Vagina (tissue), 2 donors: ENCODE results near the gene CAST. TPM values are rescaled to one million over a fixed set of nuclear protein-coding genes. Genes with fewer than 3 reads are reported as not detected.

Experiments
- DNase-seq, 2 donors: peaks; one replicate each; pipeline ENCODE4 v3.0.0-alpha.2; 2017; ENCODE audit errors: extremely low spot score in 2 of 2
- H3K27ac ChIP-seq: fragments of 200-600 bp; sonication (generic); one replicate; pipeline ENCODE4 v1.5.1; 2019
- H3K27me3 ChIP-seq: fragments of 200-600 bp; sonication (generic); one replicate; pipeline ENCODE4 v1.5.1; 2019
- H3K36me3 ChIP-seq, 2 donors: fragments of 200-600 bp; sonication (generic); one replicate each; pipeline ENCODE4 v1.5.1; 2017 to 2019
- H3K4me1 ChIP-seq: fragments of 200-600 bp; sonication (generic); one replicate; pipeline ENCODE4 v1.5.1; 2019
- H3K4me3 ChIP-seq, 2 donors: fragments of 200-600 bp; sonication (generic); 1 replicate in 1 of 2; 2 replicates in 1 of 2; pipeline ENCODE4 v1.5.1; 2016 to 2019
- H3K9me3 ChIP-seq: fragments of 200-600 bp; sonication (generic); one replicate; pipeline ENCODE4 v1.5.1; 2019
- CTCF ChIP-seq, 3 experiments: fragments of 450-650 bp in 2 of 3; fragments of 200-600 bp in 1 of 3; sonication (generic) in 1 of 3; IDR thresholded peaks; one replicate each; pipeline ENCODE4 v1.5.1; 2017 to 2019; ENCODE audit warnings: antibody characterized with exemption in 3 of 3, mild to moderate bottlenecking in 2 of 3, moderate library complexity in 2 of 3
- POLR2A ChIP-seq, 2 donors: fragments of 450-650 bp; IDR thresholded peaks; one replicate each; pipeline ENCODE4 v1.6.1; 2017; ENCODE audit warnings: antibody characterized with exemption in 2 of 2, mild to moderate bottlenecking in 2 of 2, moderate library complexity in 2 of 2
- POLR2AphosphoS5 ChIP-seq, 2 donors: sonication (generic); formaldehyde crosslinking; IDR thresholded peaks; one replicate each; pipeline ENCODE4 v1.9.0; 2017; ENCODE audit warnings: antibody characterized with exemption in 2 of 2, mild to moderate bottlenecking in 2 of 2, low read depth in 1 of 2; ENCODE audit not compliant: insufficient read depth in 1 of 2
- intact Hi-C: fragments of 100-400 bp; cut with DNase I; formaldehyde crosslinking; loops from one replicate; pipeline ENCODE4 v1.15.1; 2023
- total RNA-seq: library from RNA; depleted of rRNA; stranded (reverse); fragments of >200 nt; gene quantifications from one replicate; pipeline ENCODE4 v1.2.3, GENCODE V29; 2016

The CAST gene
- total RNA-seq, 1 donor from 2014 or later: 309 TPM

- TF ChIP-seq POLR2AphosphoS5 (IDR thresholded peaks at IDR 0.05; ENCODE audit: insufficient read depth in 1 of 2, low read depth in 1 of 2) (no peak), POLR2A (IDR thresholded peaks at IDR 0.05) (no peak), CTCF (IDR thresholded peaks at IDR 0.05) (no peak)
- DNase-seq: no peak
- Histone ChIP-seq H3K4me3 (no peak overlapping the region), H3K4me1 (peaks cover 19% of the 10 kb centered on the region), H3K9me3 (no peaks in the 10 kb centered on the region), H3K27ac (no peak overlapping the region), H3K36me3 (peaks cover 0 to 31% of the 10 kb centered on the region in 2 donors), H3K27me3 (no peaks in the 10 kb centered on the region)
- intact Hi-C loops: no loop called here
These were observed 67.0 kb downstream of the CAST start for GRCh38 chr5:96729156-96729555.

GRCh38 chr5:96730586-96730985 lies 68.4 kb downstream of the CAST start:
- H3K9me3 ChIP-seq: no peaks in the 10 kb centered on the region
- peaks cover 0 to 27% of the 10 kb centered on the region in 2 donors for H3K36me3 ChIP-seq
- TF ChIP-seq POLR2AphosphoS5 (IDR thresholded peaks at IDR 0.05; ENCODE audit: insufficient read depth in 1 of 2, low read depth in 1 of 2) (no peak), POLR2A (IDR thresholded peaks at IDR 0.05) (no peak), CTCF (IDR thresholded peaks at IDR 0.05) (no peak)
- intact Hi-C loops: no loop called here
- H3K27me3 ChIP-seq: no peaks in the 10 kb centered on the region
- H3K4me1 ChIP-seq: peaks cover 31% of the 10 kb centered on the region
- no peak for DNase-seq
- no peak overlapping the region for H3K4me3 ChIP-seq
- H3K27ac ChIP-seq: no peak overlapping the region

- no peak overlapping the region for H3K4me3 ChIP-seq
- no peak for TF ChIP-seq POLR2A (IDR thresholded peaks at IDR 0.05)
- TF ChIP-seq POLR2AphosphoS5 (IDR thresholded peaks at IDR 0.05; ENCODE audit: insufficient read depth in 1 of 2, low read depth in 1 of 2): peak in 1 of 2 donors; percentile 85
- no peak for TF ChIP-seq CTCF (IDR thresholded peaks at IDR 0.05)
- no peaks in the 10 kb centered on the region for H3K9me3 ChIP-seq
- no peak overlapping the region for H3K27ac ChIP-seq
- H3K27me3 ChIP-seq: no peaks in the 10 kb centered on the region
- intact Hi-C loops: no loop called here
- no peak for DNase-seq
- peaks cover 0 to 34% of the 10 kb centered on the region in 2 donors for H3K36me3 ChIP-seq
- peaks cover 22% of the 10 kb centered on the region for H3K4me1 ChIP-seq
These were observed 71.8 kb downstream of the CAST start for GRCh38 chr5:96733771-96734500.

- Histone ChIP-seq H3K36me3 (peaks cover 0 to 36% of the 10 kb centered on the region in 2 donors), H3K4me1 (peaks cover 22% of the 10 kb centered on the region), H3K9me3 (no peaks in the 10 kb centered on the region), H3K27ac (no peak overlapping the region), H3K27me3 (no peaks in the 10 kb centered on the region), H3K4me3 (no peak overlapping the region)
- TF ChIP-seq POLR2A (IDR thresholded peaks at IDR 0.05) (no peak), POLR2AphosphoS5 (IDR thresholded peaks at IDR 0.05; ENCODE audit: insufficient read depth in 1 of 2, low read depth in 1 of 2) (no peak), CTCF (IDR thresholded peaks at IDR 0.05) (no peak)
- intact Hi-C loops: no loop called here
- no peak for DNase-seq
These were observed 72.7 kb downstream of the CAST start for GRCh38 chr5:96734871-96735325.

GRCh38 chr5:96736937-96737336 lies 74.8 kb downstream of the CAST start:
- intact Hi-C loops: no loop called here
- no peak for TF ChIP-seq CTCF (IDR thresholded peaks at IDR 0.05)
- no peak for TF ChIP-seq POLR2AphosphoS5 (IDR thresholded peaks at IDR 0.05; ENCODE audit: insufficient read depth in 1 of 2, low read depth in 1 of 2)
- no peak for TF ChIP-seq POLR2A (IDR thresholded peaks at IDR 0.05)

More at GRCh38 chr5:96736937-96737336, 74.8 kb downstream of the CAST start:
- no peaks in the 10 kb centered on the region for H3K9me3 ChIP-seq
- peaks cover 29% of the 10 kb centered on the region for H3K4me1 ChIP-seq
- H3K4me3 ChIP-seq: no peak overlapping the region
- no peak overlapping the region for H3K27ac ChIP-seq
- H3K36me3 ChIP-seq: peaks cover 0 to 40% of the 10 kb centered on the region in 2 donors
- no peaks in the 10 kb centered on the region for H3K27me3 ChIP-seq
- DNase-seq: no peak
